Body of pancreas (tissue), 4 donors: ENCODE data around the gene EDIL3. TPM values are rescaled to one million over a fixed set of nuclear protein-coding genes. Genes with fewer than 3 reads are reported as not detected.

Experiments
- ATAC-seq: fragments of 150-250 bp; one replicate; pipeline ENCODE4 v1.9.1; 2016
- DNase-seq, 4 donors: peaks; one replicate each; pipeline ENCODE4 v3.0.0-alpha.2; 2019
- H3K27ac ChIP-seq, 4 donors: fragments of 200-600 bp; sonication (generic); 1 replicate in 3 of 4; 2 replicates in 1 of 4; pipeline versions ENCODE4 v1.5.1 to v1.6.1; 2016 to 2019; ENCODE audit warnings: mild to moderate bottlenecking in 1 of 4, mixed read lengths in 1 of 4, moderate library complexity in 1 of 4
- H3K27me3 ChIP-seq, 2 donors: fragments of 200-600 bp; sonication (generic); one replicate each; pipeline ENCODE4 v1.6.0; 2016; ENCODE audit warnings: mild to moderate bottlenecking in 1 of 2
- H3K36me3 ChIP-seq, 2 donors: fragments of 200-600 bp; sonication (generic); replicated peaks in 1 of 2; 2 replicates each; pipeline ENCODE4 v1.5.1; 2016; ENCODE audit warnings: low read depth in 2 of 2; ENCODE audit not compliant: insufficient read depth in 1 of 2
- H3K4me1 ChIP-seq: fragments of 200-600 bp; sonication (generic); one replicate; pipeline ENCODE4 v1.6.0; 2016
- H3K4me3 ChIP-seq, 2 donors: fragments of 200-600 bp; sonication (generic); 1 replicate in 1 of 2; 2 replicates in 1 of 2; pipeline ENCODE4 v1.5.1; 2016 to 2019
- H3K9me3 ChIP-seq, 3 donors: fragments of 200-600 bp; sonication (generic); 1 replicate in 2 of 3; 2 replicates in 1 of 3; pipeline ENCODE4 v1.5.1; 2016
- POLR2A ChIP-seq, 3 donors: fragments of 450-650 bp; IDR thresholded peaks; one replicate each; pipeline ENCODE4 v1.6.1; 2016; ENCODE audit warnings: antibody characterized with exemption in 3 of 3, mild to moderate bottlenecking in 2 of 3
- WGBS, 2 donors: methylation state at CpG; one replicate each; pipeline ENCODE4 v1.1.5; 2017; 5-methylcytosine and 5-hydroxymethylcytosine counted together
- intact Hi-C: fragments of 100-400 bp; cut with DNase I; formaldehyde crosslinking; loops from one replicate; pipeline ENCODE4 v1.15.1; 2023
- total RNA-seq, 2 donors: library from RNA; depleted of rRNA; stranded (reverse); fragments of >200 nt; gene quantifications; one replicate each; pipeline ENCODE4 v1.1.0, GENCODE V29; 2016
- TF ChIP-seq, protein P1 (sequence below), 7 experiments: fragments of 450-650 bp in 4 of 7; fragments of 200-600 bp in 3 of 7; sonication (generic) in 3 of 7; IDR thresholded peaks; one replicate each; pipeline ENCODE4 v1.5.1; 2016 to 2019; ENCODE audit warnings: antibody characterized with exemption in 7 of 7

Gene EDIL3
- total RNA-seq, 2 donors from 2014 or later, result 2.3 to 4.7 TPM

- Histone ChIP-seq H3K4me3 (no peak overlapping the region), H3K27me3 (no peaks in the 10 kb centered on the region), H3K9me3 (no peaks in the 10 kb centered on the region), H3K27ac (no peak overlapping the region), H3K36me3 (no peaks in the 10 kb centered on the region), H3K4me1 (no peaks in the 10 kb centered on the region)
- TF ChIP-seq POLR2A (IDR thresholded peaks at IDR 0.05), result no peak
- TF ChIP-seq, protein P1, sequence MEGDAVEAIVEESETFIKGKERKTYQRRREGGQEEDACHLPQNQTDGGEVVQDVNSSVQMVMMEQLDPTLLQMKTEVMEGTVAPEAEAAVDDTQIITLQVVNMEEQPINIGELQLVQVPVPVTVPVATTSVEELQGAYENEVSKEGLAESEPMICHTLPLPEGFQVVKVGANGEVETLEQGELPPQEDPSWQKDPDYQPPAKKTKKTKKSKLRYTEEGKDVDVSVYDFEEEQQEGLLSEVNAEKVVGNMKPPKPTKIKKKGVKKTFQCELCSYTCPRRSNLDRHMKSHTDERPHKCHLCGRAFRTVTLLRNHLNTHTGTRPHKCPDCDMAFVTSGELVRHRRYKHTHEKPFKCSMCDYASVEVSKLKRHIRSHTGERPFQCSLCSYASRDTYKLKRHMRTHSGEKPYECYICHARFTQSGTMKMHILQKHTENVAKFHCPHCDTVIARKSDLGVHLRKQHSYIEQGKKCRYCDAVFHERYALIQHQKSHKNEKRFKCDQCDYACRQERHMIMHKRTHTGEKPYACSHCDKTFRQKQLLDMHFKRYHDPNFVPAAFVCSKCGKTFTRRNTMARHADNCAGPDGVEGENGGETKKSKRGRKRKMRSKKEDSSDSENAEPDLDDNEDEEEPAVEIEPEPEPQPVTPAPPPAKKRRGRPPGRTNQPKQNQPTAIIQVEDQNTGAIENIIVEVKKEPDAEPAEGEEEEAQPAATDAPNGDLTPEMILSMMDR (IDR thresholded peaks at IDR 0.05), result no peak
- 71 to 78% methylated on average over 3 of the region's 3 CpGs for WGBS, 2 donors
- ATAC-seq, result no peak
- intact Hi-C loops, result no loop called here
- DNase-seq, result no peak
These were observed 24.6 kb downstream of the EDIL3 start for GRCh38 chr5:84360056-84360455.

DNA sequence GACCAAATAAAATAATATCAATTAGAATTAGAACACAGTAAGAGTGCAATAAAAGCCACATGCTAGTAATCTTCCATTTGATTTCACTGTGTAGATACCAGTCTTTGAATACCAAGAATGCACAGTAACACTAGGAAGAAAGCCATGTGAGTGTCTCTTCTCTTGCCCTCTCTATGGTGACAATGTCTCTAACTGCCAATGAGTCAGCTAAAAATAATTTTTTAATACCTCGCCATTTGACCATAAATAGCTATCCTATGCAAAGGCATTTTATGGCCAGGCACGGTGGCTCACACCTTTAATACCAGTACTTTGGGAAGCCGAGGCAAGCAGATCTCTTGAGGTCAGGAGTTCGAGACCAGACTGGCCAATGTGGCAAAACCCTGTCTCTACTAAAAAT is 30.6 kb downstream of the EDIL3 start:
- 49 to 74% methylated on average over 4 of the region's 4 CpGs for WGBS, 2 donors
- no peak overlapping the region for H3K27ac ChIP-seq
- no peaks in the 10 kb centered on the region for H3K9me3 ChIP-seq
- no peaks in the 10 kb centered on the region for H3K4me1 ChIP-seq
- H3K36me3 ChIP-seq, result no peaks in the 10 kb centered on the region
- H3K27me3 ChIP-seq, result no peaks in the 10 kb centered on the region
- no peak for ATAC-seq
- DNase-seq, result no peak
- TF ChIP-seq, protein P1 (IDR thresholded peaks at IDR 0.05), result no peak
- no peak for TF ChIP-seq POLR2A (IDR thresholded peaks at IDR 0.05)
- H3K4me3 ChIP-seq, result no peak overlapping the region
- intact Hi-C loops, result no loop called here

DNA sequence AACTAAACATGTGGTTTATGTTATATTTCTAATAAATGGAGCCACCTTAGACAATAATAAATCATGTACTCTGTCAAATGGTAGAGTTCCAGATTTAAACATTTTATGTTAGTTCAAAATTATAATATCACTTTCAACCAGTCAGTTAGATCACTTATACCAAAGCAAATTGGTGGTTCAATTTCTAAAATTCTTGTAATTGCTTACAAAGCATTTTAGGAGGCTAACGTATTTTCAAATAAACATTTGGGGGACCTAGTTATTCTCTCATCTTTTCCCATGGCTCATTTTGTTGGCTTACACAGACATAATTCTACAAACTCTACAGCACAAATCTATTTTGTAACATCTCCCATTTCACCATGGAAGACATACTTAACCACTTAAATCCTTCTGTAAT is 39.9 kb downstream of the EDIL3 start:
- intact Hi-C loops, result no loop called here
- Histone ChIP-seq H3K9me3 (no peaks in the 10 kb centered on the region), H3K27ac (no peak overlapping the region), H3K4me1 (no peaks in the 10 kb centered on the region), H3K27me3 (no peaks in the 10 kb centered on the region), H3K4me3 (no peak overlapping the region), H3K36me3 (no peaks in the 10 kb centered on the region)
- ATAC-seq (no peak), DNase-seq (no peak)
- 54 to 68% methylated on average over 1 of the region's 1 CpG for WGBS, 2 donors
- TF ChIP-seq, protein P1 (IDR thresholded peaks at IDR 0.05), result no peak
- TF ChIP-seq POLR2A (IDR thresholded peaks at IDR 0.05), result no peak

- DNase-seq, result no peak
These were observed 41.5 kb downstream of the EDIL3 start for GRCh38 chr5:84343171-84343570.

GRCh38 chr5:84332106-84332505 is 52.6 kb downstream of the EDIL3 start:
- WGBS, 2 donors, result 78 to 88% methylated on average over 5 of the region's 5 CpGs
- intact Hi-C loops, result no loop called here

More at GRCh38 chr5:84343171-84343570, 41.5 kb downstream of the EDIL3 start:
- Histone ChIP-seq H3K27me3 (no peaks in the 10 kb centered on the region), H3K4me3 (no peak overlapping the region), H3K4me1 (no peaks in the 10 kb centered on the region), H3K9me3 (no peaks in the 10 kb centered on the region), H3K36me3 (no peaks in the 10 kb centered on the region), H3K27ac (no peak overlapping the region)
- intact Hi-C loops, result no loop called here
- TF ChIP-seq POLR2A (IDR thresholded peaks at IDR 0.05), result no peak
- TF ChIP-seq, protein P1 (IDR thresholded peaks at IDR 0.05), result no peak
- ATAC-seq, result no peak

More at GRCh38 chr5:84332106-84332505, 52.6 kb downstream of the EDIL3 start:
- Histone ChIP-seq H3K36me3 (no peaks in the 10 kb centered on the region), H3K9me3 (no peaks in the 10 kb centered on the region), H3K4me1 (no peaks in the 10 kb centered on the region), H3K27me3 (no peaks in the 10 kb centered on the region), H3K4me3 (no peak overlapping the region), H3K27ac (no peak overlapping the region)
- DNase-seq (no peak), ATAC-seq (no peak)
- TF ChIP-seq, protein P1 (IDR thresholded peaks at IDR 0.05), result no peak
- no peak for TF ChIP-seq POLR2A (IDR thresholded peaks at IDR 0.05)
